Hematopoietic multipotent progenitor cell (in vitro differentiated cells): ENCODE measurements around the gene EGLN1. TPM values are rescaled to one million over a fixed set of nuclear protein-coding genes. Genes with fewer than 3 reads are reported as not detected.

ENCODE experiments used
- DNase-seq, 3 donors: peaks; one replicate each; pipeline ENCODE4 v3.0.0-alpha.2; 2011 to 2015; ENCODE audit warnings: low read depth in 2 of 3, low spot score in 2 of 3
- total RNA-seq: library from RNA; depleted of rRNA; stranded (reverse); fragments of >200 nt; gene quantifications from one replicate; pipeline ENCODE4 v1.2.3, GENCODE V29; 2012

EGLN1 gene
- total RNA-seq, 1 donor, result 12.4 TPM

DNA sequence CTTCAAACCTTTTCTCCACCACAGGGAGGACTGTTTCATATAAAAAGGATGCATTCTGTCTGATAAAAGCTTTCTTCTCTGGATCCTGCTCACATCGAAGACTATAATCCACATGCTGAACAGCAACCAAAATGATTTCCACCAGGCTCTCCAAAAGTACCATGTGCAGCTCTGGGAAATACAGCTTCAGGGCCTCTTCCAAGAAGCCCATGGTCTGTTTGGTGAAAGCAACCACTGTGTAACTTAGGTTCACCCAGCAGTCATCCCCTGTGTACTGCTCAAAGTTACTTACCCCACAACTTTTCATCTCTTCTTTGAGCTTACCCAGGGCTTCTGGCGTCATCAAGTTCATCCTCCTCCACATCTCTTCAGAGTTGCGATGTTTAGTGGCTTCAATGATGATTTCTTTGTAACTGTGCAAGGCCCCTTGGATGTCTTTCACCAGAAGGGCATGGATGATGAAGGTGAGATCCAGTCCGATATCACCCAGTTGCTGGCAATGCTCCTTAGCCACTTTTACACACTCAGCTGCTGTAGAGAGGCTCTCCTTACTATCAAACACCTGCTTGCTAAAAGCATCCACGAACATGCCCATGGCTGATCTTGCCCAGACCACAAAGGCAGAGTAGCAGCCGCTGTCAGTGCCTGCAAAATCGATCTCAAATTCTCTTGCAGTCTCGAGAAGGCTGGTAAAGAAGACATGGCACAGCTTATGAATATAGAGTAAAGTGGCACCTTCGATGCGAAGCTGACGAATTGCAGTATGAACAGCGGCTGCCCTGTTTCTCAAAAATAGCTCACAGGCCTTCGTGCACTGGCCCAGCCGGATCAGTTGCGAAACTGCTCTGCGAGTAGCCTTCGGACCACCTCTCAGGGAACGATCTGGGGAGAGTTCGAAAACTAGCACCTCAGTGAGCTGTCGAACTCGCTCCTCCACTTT lies 86.2 kb downstream of the EGLN1 start:
- DNase-seq, result no peak

GRCh38 chr1:231334952-231335351 lies 87.1 kb downstream of the EGLN1 start:
- DNase-seq, result no peak

- no peak for DNase-seq
Measured at GRCh38 chr1:231334079-231334666, 87.9 kb downstream of the EGLN1 start.

DNA sequence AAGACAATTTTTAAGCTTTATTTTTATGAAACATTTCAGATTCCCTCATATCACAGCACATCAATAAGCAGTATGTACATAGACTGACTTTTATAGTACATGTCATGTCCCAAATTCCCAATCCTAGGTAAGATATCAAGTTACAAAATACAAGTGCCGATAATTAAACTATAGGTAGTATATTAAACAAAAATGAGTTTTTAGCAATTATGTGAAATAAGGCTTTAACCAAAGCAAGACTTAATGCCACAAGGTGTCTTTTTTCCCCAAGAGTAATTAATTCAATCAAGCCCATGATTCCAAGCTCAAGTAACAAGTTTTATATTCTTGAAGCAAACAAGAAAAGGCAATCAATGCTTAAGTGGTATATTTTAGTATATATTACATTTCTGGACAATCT lies 89.3 kb downstream of the EGLN1 start:
- no peak for DNase-seq

- DNase-seq, result no peak
Measured at GRCh38 chr1:231329483-231329882, 92.6 kb downstream of the EGLN1 start.

GRCh38 chr1:231327617-231328016 lies 94.5 kb downstream of the EGLN1 start:
- no peak for DNase-seq

GRCh38 chr1:231326248-231326647 lies 95.8 kb downstream of the EGLN1 start:
- no peak for DNase-seq

- DNase-seq, result no peak
Measured at GRCh38 chr1:231324660-231325059, 97.4 kb downstream of the EGLN1 start.

- no peak for DNase-seq
Measured at GRCh38 chr1:231322880-231323530, 99.1 kb downstream of the EGLN1 start.

GRCh38 chr1:231319080-231319479 lies 103.0 kb downstream of the EGLN1 start:
- DNase-seq, result no peak

DNA sequence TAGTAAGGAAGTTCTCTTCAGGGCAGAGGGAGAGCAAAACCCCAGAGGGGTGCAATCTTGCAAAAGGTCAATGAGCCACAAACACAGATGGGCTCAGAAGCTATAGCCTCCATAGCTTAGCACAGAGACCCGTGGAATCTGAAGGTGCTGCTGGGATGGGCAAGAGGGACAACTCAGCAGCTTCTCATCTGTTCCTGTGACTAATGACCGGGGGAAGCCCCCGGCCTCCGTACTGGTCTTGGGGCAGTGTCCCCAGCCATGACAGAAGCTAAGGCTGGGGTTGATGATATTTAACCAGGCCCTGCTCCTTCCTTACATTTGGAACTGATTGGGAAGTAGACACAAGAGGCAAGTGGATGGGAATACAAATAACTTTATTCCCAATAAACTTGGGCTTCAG lies 103.5 kb downstream of the EGLN1 start:
- DNase-seq, result no peak

- no peak for DNase-seq
Measured at GRCh38 chr1:231318015-231318355, 104.1 kb downstream of the EGLN1 start.

GRCh38 chr1:231317306-231318014 lies 104.6 kb downstream of the EGLN1 start:
- DNase-seq, result no peak

DNA sequence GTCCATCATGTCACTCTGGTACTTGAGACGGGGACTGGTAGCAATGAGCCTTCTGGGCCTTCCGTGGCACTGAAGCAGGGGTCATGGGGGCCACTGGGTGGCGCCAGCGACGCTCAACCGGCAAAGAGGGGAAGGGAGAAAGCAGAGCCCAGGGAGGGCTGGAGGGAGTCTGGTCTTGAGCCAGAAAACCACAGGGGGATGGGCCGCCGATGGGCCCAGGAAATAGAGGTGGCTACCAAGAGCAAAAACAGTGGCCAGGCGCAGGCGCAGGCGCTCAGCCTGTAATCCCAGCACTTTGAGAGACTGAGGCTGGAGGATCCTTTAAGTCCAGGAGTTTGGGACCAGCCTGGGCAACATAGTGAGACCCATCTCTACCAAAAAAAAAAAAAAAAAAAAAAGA lies 106.2 kb downstream of the EGLN1 start:
- peak in 2 of 3 donors; percentile 42 to 67 for DNase-seq

Other genes with a start within 250 kb of the EGLN1 start
- 23.4 TPM for gene GNPAT, start 181.1 kb downstream of the EGLN1 start, total RNA-seq
- gene EXOC8, start 84.4 kb downstream of the EGLN1 start, total RNA-seq, result 15.1 TPM
- 20.5 TPM for gene SPRTN, start 84.0 kb downstream of the EGLN1 start, total RNA-seq
- 8.1 TPM for gene TSNAX, start 106.4 kb upstream of the EGLN1 start, total RNA-seq
- gene DISC1, start 204.5 kb upstream of the EGLN1 start, total RNA-seq, result 21.0 TPM